WI38 (cell line): ENCODE results near the gene TNIP3.

Source experiments
- H3K4me3 ChIP-seq: 2 replicates; pipeline ENCODE4 v1.5.1; 2011; ENCODE audit warnings: low read depth, mild to moderate bottlenecking, control low read depth, low read length
- TF ChIP-seq, protein P1 (sequence below): IDR thresholded peaks from 2 replicates; pipeline ENCODE4 v1.5.1; 2012; ENCODE audit warnings: low read depth, mild to moderate bottlenecking, control low read depth, low read length

TNIP3 gene

DNA sequence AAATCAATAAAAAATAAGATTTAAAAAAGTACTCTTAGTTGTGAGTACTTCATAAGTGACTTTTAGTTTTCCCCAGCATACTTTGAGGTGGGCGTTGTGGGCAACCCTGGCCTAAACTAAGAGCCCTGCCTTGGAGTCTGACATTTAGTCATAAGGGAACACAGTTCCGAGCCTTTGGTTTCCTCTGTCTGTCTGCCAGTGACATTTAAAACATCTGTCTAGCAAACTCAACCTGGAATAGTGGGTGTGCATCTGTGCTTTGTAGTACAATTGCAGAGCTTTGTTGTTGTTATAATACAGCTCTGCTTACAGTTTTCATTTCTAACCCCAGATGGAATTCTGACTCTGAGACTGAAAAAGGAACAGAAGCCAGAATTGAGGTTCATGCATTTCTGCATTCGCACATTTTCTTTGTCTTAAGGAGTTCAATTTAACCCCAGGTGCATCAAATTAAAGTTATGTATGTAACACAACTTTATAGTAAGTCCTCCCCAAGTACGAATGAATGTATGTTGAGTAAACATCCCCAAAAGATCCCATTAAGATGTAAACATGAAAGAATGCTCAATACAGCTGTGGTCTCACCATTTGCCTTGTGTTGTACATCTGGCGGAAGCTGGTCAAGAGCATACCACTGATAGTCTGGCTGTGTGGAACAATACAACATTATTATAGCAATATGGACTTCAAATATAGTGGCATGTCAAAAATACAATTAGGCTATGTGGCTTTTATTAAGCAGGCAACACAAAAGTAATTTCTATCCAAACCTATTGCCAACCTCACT is 25.9 kb downstream of the TNIP3 start:
- TF ChIP-seq, protein P1, sequence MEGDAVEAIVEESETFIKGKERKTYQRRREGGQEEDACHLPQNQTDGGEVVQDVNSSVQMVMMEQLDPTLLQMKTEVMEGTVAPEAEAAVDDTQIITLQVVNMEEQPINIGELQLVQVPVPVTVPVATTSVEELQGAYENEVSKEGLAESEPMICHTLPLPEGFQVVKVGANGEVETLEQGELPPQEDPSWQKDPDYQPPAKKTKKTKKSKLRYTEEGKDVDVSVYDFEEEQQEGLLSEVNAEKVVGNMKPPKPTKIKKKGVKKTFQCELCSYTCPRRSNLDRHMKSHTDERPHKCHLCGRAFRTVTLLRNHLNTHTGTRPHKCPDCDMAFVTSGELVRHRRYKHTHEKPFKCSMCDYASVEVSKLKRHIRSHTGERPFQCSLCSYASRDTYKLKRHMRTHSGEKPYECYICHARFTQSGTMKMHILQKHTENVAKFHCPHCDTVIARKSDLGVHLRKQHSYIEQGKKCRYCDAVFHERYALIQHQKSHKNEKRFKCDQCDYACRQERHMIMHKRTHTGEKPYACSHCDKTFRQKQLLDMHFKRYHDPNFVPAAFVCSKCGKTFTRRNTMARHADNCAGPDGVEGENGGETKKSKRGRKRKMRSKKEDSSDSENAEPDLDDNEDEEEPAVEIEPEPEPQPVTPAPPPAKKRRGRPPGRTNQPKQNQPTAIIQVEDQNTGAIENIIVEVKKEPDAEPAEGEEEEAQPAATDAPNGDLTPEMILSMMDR: no peak
- no peak overlapping the region for H3K4me3 ChIP-seq

DNA sequence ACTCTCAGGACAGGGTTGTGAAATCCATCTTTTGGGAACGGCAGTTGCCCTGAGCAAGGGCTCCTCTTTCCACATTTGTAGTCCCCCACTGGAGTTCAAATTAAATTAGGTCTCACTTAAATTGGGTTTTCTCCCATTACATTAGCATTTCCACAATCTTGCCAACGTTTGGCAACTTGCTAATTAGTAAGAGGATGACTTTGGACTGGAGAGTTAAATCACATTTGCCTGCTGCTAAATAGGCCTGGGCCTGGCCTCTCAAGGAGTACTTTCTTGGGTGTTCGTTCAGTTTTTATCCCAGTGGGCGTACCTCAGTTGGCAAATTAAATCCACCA is 33.8 kb downstream of the TNIP3 start:
- TF ChIP-seq, protein P1: no peak
- H3K4me3 ChIP-seq: no peak overlapping the region

DNA sequence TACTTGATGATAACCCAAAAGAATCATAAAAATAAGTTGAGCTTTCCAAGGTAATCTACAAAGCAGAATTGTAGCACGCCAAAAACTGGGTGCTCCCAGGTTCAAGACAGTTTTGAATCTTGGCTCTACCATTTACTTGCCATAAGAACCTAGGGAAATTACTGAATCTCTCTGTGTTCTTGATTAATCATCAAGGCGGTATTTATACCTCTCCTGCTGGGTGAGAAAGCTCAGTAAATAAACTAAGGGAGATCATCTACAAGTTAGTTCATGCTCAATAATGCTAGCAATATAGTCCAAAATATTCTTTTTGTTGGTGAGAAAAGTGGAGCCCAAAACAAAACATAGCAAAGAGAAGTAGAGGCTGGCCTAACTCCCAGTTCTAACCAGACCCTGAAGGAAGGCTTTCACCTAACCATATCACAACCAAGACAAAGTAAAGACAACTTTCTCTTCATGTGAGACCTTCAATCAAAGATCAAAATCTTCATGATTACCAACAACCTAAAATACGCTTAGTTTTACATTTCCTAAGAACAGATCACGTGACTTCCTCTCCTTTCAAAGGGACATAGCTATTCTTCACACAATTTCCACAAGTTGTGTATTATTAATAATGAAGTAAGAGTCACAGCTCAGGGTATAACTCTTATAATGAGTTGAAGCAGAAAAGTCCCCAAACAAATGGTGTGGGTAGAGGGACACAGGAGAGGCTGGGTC is 34.4 kb downstream of the TNIP3 start:
- TF ChIP-seq, protein P1: no peak
- H3K4me3 ChIP-seq: no peak overlapping the region

DNA sequence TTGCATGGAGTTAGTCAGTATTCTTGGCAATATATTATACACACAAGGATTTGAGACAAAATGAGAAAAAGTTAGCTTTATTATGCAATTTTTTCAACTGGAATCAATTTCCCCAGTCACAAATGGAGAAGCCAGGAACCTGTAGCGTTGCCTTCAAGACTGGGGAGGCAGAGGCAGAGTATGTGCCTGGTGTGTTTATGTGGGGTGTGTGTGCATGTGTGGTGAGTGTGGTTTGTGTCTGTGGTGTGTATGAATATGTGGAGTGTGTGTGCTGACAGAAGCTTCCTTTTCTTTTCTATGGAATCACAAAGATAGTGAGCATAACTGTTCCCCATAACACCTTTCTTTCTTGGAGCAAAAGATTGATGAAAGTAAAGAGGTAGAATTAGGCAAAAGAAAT is 37.0 kb downstream of the TNIP3 start:
- TF ChIP-seq, protein P1: no peak
- no peak overlapping the region for H3K4me3 ChIP-seq

DNA sequence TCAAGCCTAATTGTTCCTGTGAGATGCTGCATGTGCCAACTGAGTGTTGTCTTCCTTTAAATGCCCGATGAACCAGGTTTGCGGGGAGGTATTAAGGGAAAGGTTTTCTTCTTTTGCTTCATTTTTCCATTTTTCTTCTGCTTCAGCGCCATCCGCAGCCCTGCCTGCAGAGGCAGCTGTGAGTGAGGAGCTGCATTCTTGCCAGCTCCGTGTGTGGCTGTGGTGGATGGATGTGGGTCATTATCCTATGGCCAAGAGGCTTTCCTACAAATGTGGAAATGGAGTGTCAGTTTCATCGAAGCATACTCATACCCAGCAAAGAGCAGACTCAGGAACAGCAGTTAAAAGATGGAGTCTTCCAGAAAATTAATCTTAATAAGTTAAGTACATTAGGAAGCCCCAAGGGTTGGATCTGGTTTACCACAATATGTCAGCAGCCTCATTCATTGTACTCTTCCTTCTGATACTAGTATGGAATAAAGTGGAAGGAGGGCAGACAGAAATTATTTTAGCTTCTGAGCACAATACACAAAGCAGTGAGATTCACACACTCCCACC is 37.6 kb downstream of the TNIP3 start:
- TF ChIP-seq, protein P1: no peak
- no peak overlapping the region for H3K4me3 ChIP-seq

DNA sequence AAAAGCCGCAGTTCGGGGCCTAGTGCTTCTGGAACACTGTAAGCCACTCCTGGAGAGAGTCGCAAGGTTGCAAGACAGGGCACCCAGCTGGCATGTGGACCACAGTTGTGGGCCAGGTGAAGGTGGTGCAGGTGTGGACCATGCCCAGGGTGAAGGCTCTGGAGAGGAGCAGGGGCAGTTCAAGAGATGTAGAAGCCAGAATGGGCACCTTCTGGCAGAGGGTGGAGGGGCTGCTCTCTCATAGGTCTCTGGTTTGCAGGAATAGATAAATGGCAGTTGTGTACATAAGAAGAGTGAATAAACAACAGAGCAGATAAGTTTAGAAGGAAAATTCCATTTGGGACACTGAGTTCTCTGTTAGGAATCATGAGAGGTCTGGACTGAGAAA is 38.6 kb downstream of the TNIP3 start:
- no peak overlapping the region for H3K4me3 ChIP-seq
- TF ChIP-seq, protein P1: no peak

DNA sequence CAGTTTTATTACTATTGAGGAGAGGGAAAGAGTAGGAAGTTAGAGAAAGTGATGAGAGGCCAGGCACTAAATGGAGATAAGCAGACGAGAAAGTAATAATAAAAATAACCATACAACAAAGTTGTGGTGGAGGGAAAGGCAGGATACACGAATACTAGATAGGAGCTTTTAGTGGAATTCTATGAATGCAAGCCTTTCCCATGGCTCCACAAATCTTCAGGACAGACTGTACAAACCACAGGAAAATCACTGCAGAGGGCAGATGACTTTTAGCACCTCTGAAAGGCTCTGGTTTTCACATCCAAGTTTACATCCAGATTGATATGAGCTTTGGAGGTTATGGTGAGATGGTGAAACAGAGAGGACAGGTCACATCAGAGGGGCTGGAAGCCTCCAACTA is 41.5 kb downstream of the TNIP3 start:
- H3K4me3 ChIP-seq: no peak overlapping the region
- TF ChIP-seq, protein P1: no peak
